ENCODE measurements around the gene NPAS3. TPM values are rescaled to one million over a fixed set of nuclear protein-coding genes. Genes with fewer than 3 reads are reported as not detected.
A peak's percentile ranks its signal among the peaks of the same experiment; 100 is the strongest.

The NPAS3 gene
- total RNA-seq, 1 experiment from 2014 or later, result 1.9 TPM

DNA sequence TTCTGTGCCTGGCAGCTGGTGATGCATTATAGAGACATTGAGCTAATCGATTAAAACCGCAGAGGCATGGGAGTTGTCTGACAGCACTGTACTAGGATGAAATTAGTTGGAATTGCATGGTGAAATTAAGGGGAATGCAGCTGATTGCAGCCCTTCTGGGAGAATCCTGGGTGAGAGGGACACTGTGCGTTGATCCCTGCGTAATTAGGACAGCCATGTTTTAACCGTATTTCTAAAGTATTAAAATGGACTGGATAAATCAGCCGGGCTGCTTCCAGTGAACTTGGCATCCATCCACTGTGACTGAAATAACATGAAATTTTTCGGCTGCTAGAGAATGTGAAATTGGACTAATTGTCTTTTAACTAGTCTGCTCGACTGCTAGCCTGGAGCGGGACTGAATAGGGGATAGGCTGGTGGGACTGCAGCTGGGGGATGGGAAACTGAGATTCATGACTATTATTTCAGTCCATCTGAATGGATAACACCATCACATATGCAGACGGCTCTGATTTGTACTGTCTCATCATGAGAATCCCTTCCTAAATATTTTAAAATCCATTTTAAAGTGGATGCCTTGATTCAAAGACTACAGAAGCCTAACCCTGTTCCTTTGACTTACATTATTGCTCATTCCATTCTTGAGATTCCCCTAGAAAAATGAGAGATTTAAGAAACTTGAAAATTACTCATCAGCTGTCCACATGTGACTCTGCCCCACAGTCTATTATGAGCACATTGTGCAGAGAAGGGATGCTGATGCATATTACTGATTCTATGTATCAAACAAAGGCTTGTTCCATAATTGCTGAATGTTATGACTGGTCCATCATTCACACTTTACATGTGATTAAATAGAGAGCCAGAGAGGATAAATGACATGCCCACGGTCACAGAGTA is 343.9 kb downstream of the NPAS3 start:
- no peak for DNase-seq

DNA sequence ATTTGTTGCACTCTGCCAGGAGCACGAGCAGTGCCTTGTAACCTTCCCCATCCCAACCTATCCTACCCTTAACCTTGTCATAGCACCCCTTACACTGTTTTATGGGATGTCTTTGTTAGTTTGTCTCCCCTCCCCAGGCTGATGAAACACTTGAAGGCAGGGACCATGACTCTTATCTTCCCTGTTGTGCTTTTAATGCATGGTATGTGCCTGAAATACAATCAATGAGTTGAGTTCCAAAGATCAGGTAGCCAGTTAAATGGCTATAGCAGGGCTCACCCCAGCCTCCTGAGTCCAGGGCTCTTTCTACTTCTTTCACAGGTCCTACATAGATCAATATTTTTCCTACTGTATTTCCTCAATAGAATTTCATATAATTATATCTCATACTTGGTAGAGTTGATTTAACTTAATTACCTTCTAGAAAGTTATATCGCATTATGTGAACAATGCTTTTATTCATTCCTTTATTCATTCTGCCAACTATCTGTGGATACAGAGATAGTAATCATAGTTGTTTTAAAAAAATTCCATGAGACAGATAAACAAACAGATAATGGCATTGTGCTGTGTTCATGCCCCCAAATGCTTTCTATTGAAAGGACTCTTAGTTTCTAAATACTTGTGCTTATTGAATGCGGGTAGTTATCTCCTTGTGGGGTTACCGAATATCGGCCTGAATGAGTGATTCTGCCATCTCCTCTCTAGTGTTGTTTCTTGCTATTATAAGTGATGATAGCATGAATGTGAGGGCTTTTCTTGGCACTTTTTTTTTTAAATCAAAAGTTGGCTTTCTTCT is 347.4 kb downstream of the NPAS3 start:
- Histone ChIP-seq H3K9me3 (no peaks in the 10 kb centered on the region), H3K4me3 (no peak overlapping the region), H3K27me3 (no peaks in the 10 kb centered on the region), H3K36me3 (no peaks in the 10 kb centered on the region)
- DNase-seq, result no peak

More for the DNA sequence above, 343.9 kb downstream of the NPAS3 start:
- H3K4me3 ChIP-seq, result no peak overlapping the region
- no peaks in the 10 kb centered on the region for H3K9me3 ChIP-seq
- no peaks in the 10 kb centered on the region for H3K36me3 ChIP-seq
- H3K27me3 ChIP-seq, result no peaks in the 10 kb centered on the region

DNA sequence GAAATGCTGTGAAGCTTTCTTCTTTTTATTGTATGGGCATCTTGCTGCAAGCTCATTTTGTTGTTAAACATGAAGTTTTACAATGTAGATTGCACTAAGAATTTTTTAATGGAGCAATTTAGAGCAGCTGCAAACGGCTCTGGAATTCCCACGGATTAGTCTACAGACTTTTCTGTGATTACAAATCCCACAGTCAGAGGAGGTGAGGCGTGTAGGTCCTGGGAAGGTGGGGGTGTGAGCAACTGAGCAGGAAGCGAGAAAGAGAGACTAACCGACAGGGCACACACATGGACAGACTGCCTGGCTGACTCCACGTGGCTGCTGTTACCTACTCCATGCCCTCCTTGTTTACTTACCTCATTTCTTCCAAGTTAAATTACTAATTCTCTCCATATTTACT is 348.5 kb downstream of the NPAS3 start:
- no peak overlapping the region for H3K4me3 ChIP-seq
- H3K27me3 ChIP-seq, result no peaks in the 10 kb centered on the region
- H3K36me3 ChIP-seq, result no peaks in the 10 kb centered on the region
- no peaks in the 10 kb centered on the region for H3K9me3 ChIP-seq
- no peak for DNase-seq

DNA sequence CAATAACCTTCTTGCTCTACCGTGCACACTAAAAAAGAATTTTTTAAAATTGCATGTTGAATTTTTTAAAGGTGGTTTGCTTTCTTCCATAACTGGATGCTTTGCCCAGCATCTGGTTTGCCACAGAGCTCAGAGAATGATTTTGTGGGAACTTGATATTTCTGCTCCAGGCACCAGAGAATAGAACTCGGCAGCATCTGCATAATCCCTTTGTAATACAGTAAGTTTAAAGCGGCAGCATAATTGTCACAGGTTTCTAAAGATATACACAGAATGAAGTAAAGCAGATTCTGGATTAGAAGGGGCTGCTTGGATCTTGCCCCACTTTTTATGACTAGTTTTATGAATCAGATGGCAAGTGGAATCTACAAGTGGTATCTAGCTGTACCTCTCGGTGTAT is 352.0 kb downstream of the NPAS3 start:
- Histone ChIP-seq H3K4me3 (no peak overlapping the region), H3K9me3 (no peaks in the 10 kb centered on the region), H3K36me3 (no peaks in the 10 kb centered on the region), H3K27me3 (no peaks in the 10 kb centered on the region)
- no peak for DNase-seq

DNA sequence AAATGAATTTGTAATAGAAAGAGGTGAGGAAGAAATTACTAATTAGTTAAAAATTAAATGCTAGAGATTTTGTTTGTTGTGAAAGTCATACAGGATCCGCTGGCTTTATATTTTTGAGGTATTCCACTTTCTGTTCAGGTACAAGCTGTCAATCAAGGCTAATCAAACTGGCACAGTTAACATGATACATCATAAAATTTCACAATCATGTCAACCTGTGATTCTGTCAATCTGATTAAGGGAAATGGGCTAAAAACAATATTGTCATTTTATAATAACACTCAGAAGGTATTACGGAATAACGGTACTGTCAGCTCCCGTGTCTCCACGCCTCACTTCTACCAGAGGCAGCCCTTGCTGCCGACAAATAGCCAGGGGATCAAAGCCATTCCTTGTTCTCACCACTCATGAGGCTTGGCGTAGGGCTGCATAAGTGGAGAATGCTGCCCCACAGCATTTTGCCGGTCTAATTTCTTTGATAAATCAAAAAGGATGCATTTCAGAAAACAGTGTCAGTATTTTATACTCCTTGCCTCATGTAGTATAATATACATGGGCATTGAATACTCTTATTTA is 352.9 kb downstream of the NPAS3 start:
- H3K4me3 ChIP-seq, result no peak overlapping the region
- no peak for DNase-seq
- H3K9me3 ChIP-seq, result no peaks in the 10 kb centered on the region
- no peaks in the 10 kb centered on the region for H3K27me3 ChIP-seq
- no peaks in the 10 kb centered on the region for H3K36me3 ChIP-seq

- Histone ChIP-seq H3K36me3 (no peaks in the 10 kb centered on the region), H3K9me3 (no peaks in the 10 kb centered on the region), H3K4me3 (no peak overlapping the region), H3K27me3 (no peaks in the 10 kb centered on the region)
- DNase-seq, result no peak
Measured at GRCh38 chr14:33294419-33294818, 355.7 kb downstream of the NPAS3 start.

DNA sequence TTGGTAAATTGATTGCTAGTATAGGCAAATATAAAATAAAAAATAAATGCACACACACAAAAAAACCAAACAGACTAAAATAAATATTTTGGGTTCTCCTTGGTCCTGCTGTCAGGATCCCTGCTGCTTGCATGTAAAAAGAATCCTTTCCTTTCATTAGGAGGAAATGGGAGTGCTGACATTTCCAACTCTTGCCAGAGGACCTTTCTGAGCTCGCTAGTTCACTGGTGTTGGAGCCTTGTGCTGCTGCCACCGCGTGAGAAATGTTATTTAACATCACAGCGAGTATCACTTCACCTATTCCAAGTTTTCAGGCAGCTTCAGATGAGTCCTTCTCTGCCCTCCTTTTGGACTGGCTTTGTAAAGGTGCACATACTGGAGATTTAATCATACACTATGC is 358.9 kb downstream of the NPAS3 start:
- H3K27me3 ChIP-seq, result no peaks in the 10 kb centered on the region
- H3K4me3 ChIP-seq, result no peak overlapping the region
- no peaks in the 10 kb centered on the region for H3K36me3 ChIP-seq
- no peaks in the 10 kb centered on the region for H3K9me3 ChIP-seq
- no peak for DNase-seq

DNA sequence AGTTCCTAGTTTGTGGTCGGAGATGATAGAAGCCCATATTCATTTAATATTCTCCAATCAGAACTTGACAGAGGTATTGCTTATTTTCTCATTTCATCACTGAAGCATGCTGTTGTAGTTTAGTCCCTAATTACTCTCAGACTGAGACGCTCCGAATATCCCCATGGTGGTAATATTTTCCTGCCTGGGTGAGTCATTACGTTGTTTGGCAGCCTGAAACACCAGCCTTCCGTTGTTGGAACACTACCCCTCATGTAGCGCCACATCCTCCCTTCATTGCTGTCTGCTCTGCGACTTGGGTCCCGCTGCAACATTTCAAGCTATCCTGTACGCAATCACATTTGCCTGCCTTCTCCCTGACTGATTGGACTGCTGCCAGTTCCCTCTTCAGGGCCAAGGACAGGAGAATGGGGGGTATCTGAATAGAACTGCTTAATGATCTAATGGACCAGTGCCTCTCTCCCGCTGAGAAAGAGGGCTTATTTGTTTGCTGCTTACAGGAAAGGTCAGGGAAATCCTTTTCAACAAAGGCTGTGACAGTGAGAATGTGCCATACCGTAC is 369.1 kb downstream of the NPAS3 start:
- DNase-seq, result peak; percentile 9
- Histone ChIP-seq H3K36me3 (no peaks in the 10 kb centered on the region), H3K4me3 (no peak overlapping the region), H3K27me3 (no peaks in the 10 kb centered on the region), H3K9me3 (no peaks in the 10 kb centered on the region)

GRCh38 chr14:33309106-33309505 is 370.4 kb downstream of the NPAS3 start:
- Histone ChIP-seq H3K36me3 (no peaks in the 10 kb centered on the region), H3K9me3 (no peaks in the 10 kb centered on the region), H3K4me3 (no peak overlapping the region), H3K27me3 (no peaks in the 10 kb centered on the region)
- DNase-seq, result no peak

DNA sequence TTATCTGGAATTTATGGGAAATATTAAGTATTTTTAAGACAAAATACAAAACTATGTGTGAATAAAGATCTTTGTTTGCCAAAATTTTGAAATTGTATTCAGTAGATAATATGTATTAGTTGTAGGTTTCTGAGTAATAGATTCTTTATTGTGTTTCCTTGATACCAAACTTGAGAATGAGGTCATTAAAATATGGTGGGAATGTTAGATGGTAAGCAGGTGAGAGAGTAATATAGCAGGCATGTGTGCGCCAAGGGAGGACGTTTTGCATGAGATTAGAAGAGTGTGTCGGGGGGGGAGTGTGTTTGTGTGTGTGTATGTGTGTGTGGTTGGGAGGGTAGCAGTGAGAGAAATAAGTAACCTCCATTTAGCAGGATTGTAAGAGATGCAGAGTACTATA is 376.5 kb downstream of the NPAS3 start:
- Histone ChIP-seq H3K9me3 (no peaks in the 10 kb centered on the region), H3K36me3 (no peaks in the 10 kb centered on the region), H3K27me3 (no peaks in the 10 kb centered on the region), H3K4me3 (no peak overlapping the region)
- no peak for DNase-seq

- Histone ChIP-seq H3K4me3 (no peak overlapping the region), H3K36me3 (no peaks in the 10 kb centered on the region), H3K27me3 (no peaks in the 10 kb centered on the region), H3K9me3 (no peaks in the 10 kb centered on the region)
- no peak for DNase-seq
Measured at GRCh38 chr14:33315721-33316120, 377.0 kb downstream of the NPAS3 start.

DNA sequence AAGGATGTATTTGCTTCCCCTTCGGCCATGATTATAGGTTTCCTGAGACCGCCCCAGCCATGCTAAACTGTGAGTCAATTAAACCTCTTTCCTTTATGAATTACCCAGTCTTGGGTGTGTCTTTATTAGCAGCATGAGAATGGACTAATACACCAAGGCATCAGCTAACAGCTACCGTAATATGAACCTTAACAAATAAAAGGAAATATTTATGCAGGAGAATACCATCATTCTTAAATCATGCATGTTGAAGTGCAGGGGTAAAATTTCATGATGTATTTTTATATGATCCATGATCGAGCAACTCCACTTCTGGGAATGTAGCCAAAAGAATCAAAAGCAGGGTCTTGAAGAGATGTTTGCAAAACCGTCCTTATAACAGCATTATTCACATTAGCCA is 379.0 kb downstream of the NPAS3 start:
- H3K27me3 ChIP-seq, result no peaks in the 10 kb centered on the region
- DNase-seq, result no peak

GRCh38 chr14:33323979-33324378 is 385.3 kb downstream of the NPAS3 start:
- Histone ChIP-seq H3K27me3 (no peaks in the 10 kb centered on the region), H3K9me3 (no peaks in the 10 kb centered on the region), H3K4me3 (no peak overlapping the region), H3K36me3 (no peaks in the 10 kb centered on the region)
- DNase-seq, result no peak

More for the DNA sequence above, 379.0 kb downstream of the NPAS3 start:
- Histone ChIP-seq H3K36me3 (no peaks in the 10 kb centered on the region), H3K9me3 (no peaks in the 10 kb centered on the region), H3K4me3 (no peak overlapping the region)

DNA sequence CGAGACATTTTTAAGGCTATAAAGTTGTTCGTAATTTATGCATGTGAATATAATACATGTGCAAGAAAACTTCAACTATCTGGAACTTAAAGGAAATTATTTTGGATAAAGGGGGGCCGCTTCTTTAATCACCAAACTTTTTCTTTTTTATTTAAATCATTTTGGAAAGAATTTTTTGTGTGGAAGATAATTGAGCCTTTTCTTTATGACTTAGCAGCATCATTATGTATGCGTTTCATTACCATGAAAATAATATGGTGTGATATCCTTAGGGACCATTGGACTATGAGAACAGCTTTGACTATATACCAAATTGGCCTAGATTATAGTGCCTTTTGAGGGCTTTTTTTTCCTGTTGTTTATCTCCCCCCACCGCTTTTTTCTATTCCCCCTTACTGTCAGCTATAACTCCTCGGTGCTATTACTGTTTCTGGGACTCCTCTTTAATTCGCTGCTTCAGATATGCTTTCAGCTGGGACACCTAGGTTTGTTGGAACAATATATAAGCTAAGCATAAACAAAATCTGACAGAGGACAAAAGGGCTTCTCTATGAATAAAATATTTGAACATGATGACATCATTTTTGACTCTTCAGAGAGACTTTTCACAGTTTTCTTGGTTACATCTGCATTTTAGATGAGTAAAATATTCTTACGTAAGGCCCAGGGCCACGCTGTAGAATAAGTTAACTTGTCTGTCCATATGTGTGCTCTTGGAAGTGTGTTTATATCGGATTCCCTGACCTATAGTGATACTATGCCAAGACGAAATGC is 392.7 kb downstream of the NPAS3 start:
- Histone ChIP-seq H3K9me3 (no peaks in the 10 kb centered on the region), H3K4me3 (no peak overlapping the region), H3K27me3 (no peaks in the 10 kb centered on the region), H3K36me3 (no peaks in the 10 kb centered on the region)
- DNase-seq, result no peak

- Histone ChIP-seq H3K9me3 (no peaks in the 10 kb centered on the region), H3K27me3 (no peaks in the 10 kb centered on the region), H3K4me3 (no peak overlapping the region), H3K36me3 (no peaks in the 10 kb centered on the region)
- DNase-seq, result peak; percentile 78
Measured at GRCh38 chr14:33332497-33332896, 393.8 kb downstream of the NPAS3 start.

- Histone ChIP-seq H3K27me3 (no peaks in the 10 kb centered on the region), H3K36me3 (no peaks in the 10 kb centered on the region), H3K9me3 (no peaks in the 10 kb centered on the region; the same call in 1 of the 2 replicates), H3K4me3 (no peak overlapping the region)
- DNase-seq, result no peak
Measured at GRCh38 chr14:33335366-33335765, 396.7 kb downstream of the NPAS3 start.

All from MG63 (cell line).